IPS-11a (cell line): Measurements from ENCODE around the gene WNK2.

Experiments
- H3K4me3 ChIP-seq: one replicate; pipeline ENCODE4 v1.5.1; 2013; ENCODE audit warnings: low read depth, low read length, control low read depth

Gene WNK2

DNA sequence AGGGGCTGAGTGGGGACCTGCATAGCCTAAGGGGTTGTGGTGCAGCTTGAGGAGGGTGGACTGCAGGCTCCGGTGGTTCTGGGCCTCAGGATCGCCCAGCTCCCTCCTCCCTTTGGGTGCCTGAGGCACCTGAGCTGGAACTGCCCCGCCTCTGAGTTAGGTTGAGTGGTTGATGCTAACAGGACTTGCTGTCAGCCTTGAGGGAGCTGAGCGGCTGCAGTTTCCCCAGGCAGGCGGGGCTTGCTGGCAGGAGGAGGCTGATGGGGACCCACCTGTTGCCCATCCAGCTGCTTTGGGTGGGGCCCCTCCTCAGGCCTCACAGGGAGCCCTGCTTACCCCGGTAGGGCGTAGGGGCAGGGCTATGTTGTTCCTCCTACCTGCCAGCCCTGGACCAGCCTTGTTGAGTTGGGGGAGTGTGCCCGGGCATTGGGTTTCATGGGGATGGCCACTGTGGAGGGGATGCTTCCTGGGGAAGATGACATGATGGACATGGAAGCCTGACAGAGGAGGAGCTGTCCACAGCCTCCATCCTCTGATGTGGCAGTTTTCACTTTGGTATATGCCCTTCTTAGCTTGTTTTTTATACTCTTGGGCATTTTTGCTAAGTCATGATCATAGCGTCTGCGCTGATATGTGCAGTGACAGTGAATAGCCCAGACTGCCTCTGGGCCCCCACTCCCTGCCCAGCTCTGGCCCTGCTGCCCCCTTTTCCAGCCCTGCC is 14.3 kb downstream of the WNK2 start:
- no peak overlapping the region for H3K4me3 ChIP-seq

DNA sequence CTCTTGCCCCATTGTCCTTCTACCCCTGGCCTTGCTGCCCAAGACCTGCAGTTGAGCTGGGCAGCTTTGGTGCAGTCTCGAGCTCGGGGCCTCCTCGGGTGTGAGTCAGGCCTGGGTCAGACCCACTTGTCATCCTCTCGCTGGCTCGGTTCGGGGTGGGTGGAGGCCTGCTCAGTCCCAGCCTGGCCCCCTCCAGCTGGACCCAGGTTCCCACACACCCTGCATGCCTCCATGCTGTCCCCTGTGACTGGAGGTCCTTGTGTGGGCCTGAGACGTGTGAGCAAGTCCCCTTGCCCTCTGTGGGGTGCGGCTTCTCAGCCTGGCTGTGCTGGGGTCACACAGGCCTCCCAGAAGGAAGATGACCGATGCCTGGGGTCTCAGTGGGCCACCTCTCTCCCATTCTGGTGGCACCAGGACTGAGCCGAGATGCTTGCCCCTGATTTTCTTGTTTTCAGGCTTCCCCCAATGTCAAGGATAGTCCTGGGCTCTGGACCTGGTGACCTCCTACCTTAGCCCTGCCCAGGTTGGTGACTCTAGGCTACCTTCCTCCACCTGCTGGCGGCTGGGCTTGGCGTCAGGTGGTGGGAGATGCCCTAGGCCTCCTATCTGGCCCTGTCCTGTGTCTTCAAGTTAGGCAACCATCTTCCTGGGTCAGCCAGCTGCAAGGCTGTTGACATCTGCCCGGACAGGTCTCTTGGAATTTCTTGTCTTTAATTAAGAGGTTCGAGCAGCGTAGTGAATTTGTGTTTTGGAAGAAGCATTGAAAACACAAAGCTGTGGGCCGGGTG is 15.1 kb downstream of the WNK2 start:
- H3K4me3 ChIP-seq, result no peak overlapping the region

GRCh38 chr9:93200449-93200742 is 16.5 kb downstream of the WNK2 start:
- no peak overlapping the region for H3K4me3 ChIP-seq

- no peak overlapping the region for H3K4me3 ChIP-seq
These were observed 17.0 kb downstream of the WNK2 start for GRCh38 chr9:93200989-93201334.

GRCh38 chr9:93203026-93203717 is 19.2 kb downstream of the WNK2 start:
- no peak overlapping the region for H3K4me3 ChIP-seq

- H3K4me3 ChIP-seq, result no peak overlapping the region
These were observed 20.0 kb downstream of the WNK2 start for GRCh38 chr9:93203718-93204469.

- no peak overlapping the region for H3K4me3 ChIP-seq
These were observed 20.6 kb downstream of the WNK2 start for GRCh38 chr9:93204470-93205043.

- no peak overlapping the region for H3K4me3 ChIP-seq
These were observed 21.3 kb downstream of the WNK2 start for GRCh38 chr9:93205045-93205768.

DNA sequence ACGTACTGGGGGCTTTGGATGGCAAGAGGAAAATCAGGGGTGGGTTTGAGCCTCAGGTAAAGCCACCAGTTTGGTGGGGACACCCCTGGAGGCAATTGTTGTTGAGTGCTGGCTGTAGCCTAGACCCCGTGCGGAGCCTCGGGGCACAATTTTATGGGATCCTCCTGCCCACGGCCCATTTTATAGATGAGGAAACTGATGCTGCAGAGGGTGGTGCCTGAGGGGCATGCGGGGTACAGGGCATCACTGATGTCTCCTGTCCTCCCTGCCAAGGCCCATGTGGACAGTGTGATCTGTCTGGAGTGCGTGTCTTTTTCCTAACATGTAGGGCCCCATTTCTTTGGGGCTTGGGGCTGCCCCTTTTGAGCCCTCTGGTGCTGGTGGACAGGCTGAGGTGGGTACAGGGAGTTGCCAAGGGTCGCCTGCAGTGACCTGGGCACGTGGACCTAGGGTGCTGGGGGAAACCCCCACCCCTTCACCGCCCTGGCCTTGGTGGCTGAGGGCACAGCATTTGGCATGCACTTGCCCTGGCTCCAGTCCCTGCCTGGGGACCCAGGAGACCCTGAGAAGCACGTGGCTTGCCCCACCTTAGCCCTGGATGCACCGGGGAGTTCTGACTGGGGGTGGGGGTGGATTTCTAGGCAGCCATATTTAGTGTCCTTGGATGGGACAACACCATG is 22.1 kb downstream of the WNK2 start:
- H3K4me3 ChIP-seq, result no peak overlapping the region

DNA sequence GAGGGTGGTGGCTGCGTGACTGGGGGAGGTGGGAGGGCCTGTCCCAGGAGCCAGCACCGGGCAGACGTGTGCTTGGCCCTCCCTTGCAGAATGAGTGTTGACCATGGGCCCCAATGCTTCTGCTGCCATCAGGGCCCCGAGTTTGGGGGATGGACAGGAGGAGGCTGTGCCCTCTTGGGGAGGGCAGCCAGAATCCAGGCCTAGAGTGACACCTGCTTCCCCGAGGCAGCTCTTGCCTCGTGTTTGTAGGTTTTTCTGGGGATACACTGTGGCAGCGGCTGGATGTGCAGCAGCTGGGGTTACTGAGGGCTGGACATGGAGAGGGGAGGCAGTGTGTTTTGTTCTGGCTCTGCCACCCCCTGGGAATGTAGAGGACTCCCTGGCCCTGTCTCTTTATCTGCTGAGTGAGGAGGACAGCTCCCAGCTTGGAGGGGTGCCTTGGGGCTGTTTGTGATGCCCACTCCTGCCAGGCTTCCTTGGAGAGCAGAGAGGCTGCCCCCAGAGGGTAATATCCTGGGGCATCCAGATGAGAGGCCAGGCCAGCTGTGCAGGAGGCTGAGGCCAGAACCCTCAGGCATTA is 22.7 kb downstream of the WNK2 start:
- no peak overlapping the region for H3K4me3 ChIP-seq

DNA sequence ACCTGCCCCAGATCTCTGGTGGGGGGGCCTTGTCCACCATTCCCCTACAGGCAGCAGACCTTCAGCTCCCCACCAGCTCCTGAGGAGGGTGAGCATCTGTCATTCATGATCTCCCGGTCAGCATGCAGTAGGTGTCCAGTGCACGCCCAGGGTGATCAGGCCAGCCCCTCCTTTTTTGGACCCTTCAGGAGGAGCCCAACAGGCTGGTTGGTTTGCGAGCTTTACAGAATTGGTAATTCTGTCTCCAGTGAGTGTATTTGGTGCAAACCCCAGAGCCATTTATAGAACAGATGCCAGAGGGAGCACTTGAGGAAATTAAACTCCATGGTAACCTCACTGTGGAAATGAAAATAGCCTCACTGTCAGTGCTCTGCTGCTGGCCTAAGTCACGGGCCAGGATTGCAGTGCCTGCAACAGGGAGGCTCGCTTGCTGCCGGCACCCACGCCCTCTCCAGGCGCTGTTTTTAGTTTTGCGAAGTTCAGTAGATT is 23.4 kb downstream of the WNK2 start:
- no peak overlapping the region for H3K4me3 ChIP-seq

DNA sequence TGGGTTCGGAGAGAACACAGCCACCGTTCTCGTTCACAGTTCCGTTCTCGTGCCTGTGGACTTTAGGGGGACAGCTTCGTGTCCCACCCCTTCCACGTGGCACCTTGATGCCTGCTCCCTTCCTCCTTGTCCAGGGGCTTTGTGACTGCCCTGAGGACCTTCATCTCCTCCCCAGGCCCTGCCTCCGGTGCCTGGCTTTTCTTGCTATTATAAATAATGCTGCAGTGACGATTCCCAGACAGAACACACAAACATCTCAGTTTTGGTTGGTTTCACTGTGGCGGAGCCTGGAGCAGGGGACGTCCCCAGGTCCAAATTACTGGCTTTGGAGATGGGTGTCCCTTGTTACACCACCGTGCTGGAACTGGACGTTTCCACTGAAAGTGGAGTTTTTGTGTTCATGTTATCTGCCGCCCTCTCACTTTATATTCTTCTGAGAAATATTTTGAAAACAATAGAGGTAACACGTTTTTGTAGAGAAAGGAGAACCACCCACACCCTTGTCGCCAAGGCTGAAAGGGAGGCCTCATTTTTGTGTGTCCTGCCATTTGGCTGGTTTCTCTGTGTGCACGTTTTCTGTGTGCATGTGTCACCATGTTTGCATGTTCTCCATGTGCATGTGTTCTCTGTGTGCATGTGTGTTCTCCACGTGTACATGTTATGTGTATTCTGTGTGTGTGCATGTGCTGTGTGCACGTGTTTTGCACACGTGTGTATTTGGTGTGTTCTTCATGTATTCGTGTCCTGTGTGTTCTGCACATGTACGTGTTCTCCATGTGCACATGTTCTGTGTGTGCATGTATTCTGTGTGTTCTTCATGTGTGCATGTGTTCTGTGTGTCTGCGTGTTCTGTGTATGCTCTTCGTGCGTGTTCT is 24.2 kb downstream of the WNK2 start:
- no peak overlapping the region for H3K4me3 ChIP-seq

DNA sequence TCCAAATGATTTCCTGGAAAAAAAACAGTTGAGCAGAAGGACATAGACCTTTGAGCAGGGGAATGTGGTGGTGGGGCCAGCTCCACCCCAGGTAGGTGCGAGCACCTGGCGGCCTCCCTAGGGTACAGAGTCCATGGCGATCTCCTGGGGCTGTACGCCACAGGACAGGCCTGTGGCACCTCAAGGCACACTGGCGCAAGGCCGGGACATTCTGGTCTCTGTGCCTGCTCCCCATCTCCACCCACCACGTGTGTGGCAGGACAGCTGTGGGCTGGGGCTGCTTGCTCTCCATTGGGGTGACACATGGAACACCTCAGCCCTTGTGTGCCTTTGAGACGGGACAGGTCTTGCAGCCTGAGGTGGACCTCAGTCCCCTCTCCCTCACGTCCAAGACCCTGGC is 25.2 kb downstream of the WNK2 start:
- H3K4me3 ChIP-seq, result no peak overlapping the region

GRCh38 chr9:93209576-93210323 is 25.8 kb downstream of the WNK2 start:
- no peak overlapping the region for H3K4me3 ChIP-seq

DNA sequence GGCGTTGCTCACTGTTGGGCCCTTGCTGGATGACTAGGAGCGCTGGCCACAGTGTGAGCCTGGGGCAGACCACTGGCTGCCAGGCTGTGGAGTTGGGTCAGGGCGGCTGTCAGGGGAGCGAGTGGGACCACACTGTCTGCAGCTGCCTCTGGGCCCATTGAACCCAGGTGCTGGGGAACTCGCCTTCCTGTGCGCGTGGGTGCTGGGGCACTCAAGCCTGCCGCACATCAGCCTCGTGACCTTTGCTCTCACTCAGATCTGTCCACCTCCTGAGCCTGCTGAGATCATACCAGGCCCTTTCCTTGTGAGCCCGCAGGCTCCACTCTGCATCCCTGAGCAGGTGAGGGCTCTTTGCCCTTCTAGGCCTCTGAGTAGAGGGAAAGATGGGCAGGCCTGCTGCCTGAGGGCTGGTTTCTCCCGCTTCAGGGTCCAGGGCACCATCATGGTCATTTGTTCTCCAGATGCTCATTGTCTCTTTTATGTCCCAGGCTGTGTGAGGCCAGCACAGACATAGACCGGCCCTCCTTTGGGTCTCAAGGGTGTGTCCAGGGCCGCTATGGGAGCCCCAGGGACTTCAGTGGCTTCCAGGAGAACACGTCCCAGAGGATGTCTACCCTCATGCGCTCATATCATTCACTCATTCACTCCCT is 26.5 kb downstream of the WNK2 start:
- H3K4me3 ChIP-seq, result no peak overlapping the region

GRCh38 chr9:93210974-93211653 is 27.2 kb downstream of the WNK2 start:
- no peak overlapping the region for H3K4me3 ChIP-seq

GRCh38 chr9:93211654-93212001 is 27.7 kb downstream of the WNK2 start:
- no peak overlapping the region for H3K4me3 ChIP-seq
